ENCODE results near the gene PRDM16.

The PRDM16 gene

GRCh38 chr1:3366126-3367051 is 297.4 kb downstream of the PRDM16 start:
- Histone ChIP-seq H3K4me1 (ENCODE audit: insufficient read depth, insufficient read length) (peaks cover 8% of the 10 kb centered on the region), H3K4me3 (ENCODE audit: insufficient read length, low read depth) (no peak overlapping the region), H3K9me3 (ENCODE audit: insufficient read depth, low read length) (no peaks in the 10 kb centered on the region), H3K27me3 (ENCODE audit: insufficient read depth, insufficient read length) (no peaks in the 10 kb centered on the region), H3K36me3 (ENCODE audit: insufficient read depth, insufficient read length, low read length) (no peaks in the 10 kb centered on the region), H3K9ac (ENCODE audit: insufficient read length, low read depth) (no peak overlapping the region)
- TF ChIP-seq YY1 (IDR thresholded peaks at IDR 0.05; ENCODE audit: insufficient read depth, insufficient read length) (no peak), SUZ12 (IDR thresholded peaks at IDR 0.05; ENCODE audit: extremely low read depth, insufficient read depth, insufficient read length) (no peak), ZNF274 (IDR thresholded peaks at IDR 0.05; ENCODE audit: low read depth, low read length) (no peak)
- DNase-seq (ENCODE audit: low read depth, low spot score): no peak

- Histone ChIP-seq H3K9ac (ENCODE audit: insufficient read length, low read depth) (no peak overlapping the region), H3K9me3 (ENCODE audit: insufficient read depth, low read length) (no peaks in the 10 kb centered on the region), H3K36me3 (ENCODE audit: insufficient read depth, insufficient read length, low read length) (no peaks in the 10 kb centered on the region), H3K27me3 (ENCODE audit: insufficient read depth, insufficient read length) (no peaks in the 10 kb centered on the region), H3K4me3 (ENCODE audit: insufficient read length, low read depth) (no peak overlapping the region), H3K4me1 (ENCODE audit: insufficient read depth, insufficient read length) (peaks cover 8% of the 10 kb centered on the region)
- DNase-seq (ENCODE audit: low read depth, low spot score): no peak
- TF ChIP-seq SUZ12 (IDR thresholded peaks at IDR 0.05; ENCODE audit: extremely low read depth, insufficient read depth, insufficient read length): no peak
- no peak for TF ChIP-seq YY1 (IDR thresholded peaks at IDR 0.05; ENCODE audit: insufficient read depth, insufficient read length)
- TF ChIP-seq ZNF274 (IDR thresholded peaks at IDR 0.05; ENCODE audit: low read depth, low read length): no peak
Measured at GRCh38 chr1:3367376-3367775, 298.4 kb downstream of the PRDM16 start.

- H3K9me3 ChIP-seq (ENCODE audit: insufficient read depth, low read length): no peaks in the 10 kb centered on the region
- no peak overlapping the region for H3K4me3 ChIP-seq (ENCODE audit: insufficient read length, low read depth)
- peaks cover 8% of the 10 kb centered on the region for H3K4me1 ChIP-seq (ENCODE audit: insufficient read depth, insufficient read length)
- no peaks in the 10 kb centered on the region for H3K27me3 ChIP-seq (ENCODE audit: insufficient read depth, insufficient read length)
- no peaks in the 10 kb centered on the region for H3K36me3 ChIP-seq (ENCODE audit: insufficient read depth, insufficient read length, low read length)
- H3K9ac ChIP-seq (ENCODE audit: insufficient read length, low read depth): no peak overlapping the region
- no peak for DNase-seq (ENCODE audit: low read depth, low spot score)
- TF ChIP-seq YY1 (IDR thresholded peaks at IDR 0.05; ENCODE audit: insufficient read depth, insufficient read length) (no peak), ZNF274 (IDR thresholded peaks at IDR 0.05; ENCODE audit: low read depth, low read length) (no peak), SUZ12 (IDR thresholded peaks at IDR 0.05; ENCODE audit: extremely low read depth, insufficient read depth, insufficient read length) (no peak)
Measured at GRCh38 chr1:3368059-3368458, 299.1 kb downstream of the PRDM16 start.

GRCh38 chr1:3368711-3369445 is 299.9 kb downstream of the PRDM16 start:
- DNase-seq (ENCODE audit: low read depth, low spot score): no peak
- TF ChIP-seq SUZ12 (IDR thresholded peaks at IDR 0.05; ENCODE audit: extremely low read depth, insufficient read depth, insufficient read length) (no peak), ZNF274 (IDR thresholded peaks at IDR 0.05; ENCODE audit: low read depth, low read length) (no peak), YY1 (IDR thresholded peaks at IDR 0.05; ENCODE audit: insufficient read depth, insufficient read length) (no peak)
- H3K9me3 ChIP-seq (ENCODE audit: insufficient read depth, low read length): no peaks in the 10 kb centered on the region
- H3K36me3 ChIP-seq (ENCODE audit: insufficient read depth, insufficient read length, low read length): no peaks in the 10 kb centered on the region
- no peak overlapping the region for H3K9ac ChIP-seq (ENCODE audit: insufficient read length, low read depth)
- H3K4me1 ChIP-seq (ENCODE audit: insufficient read depth, insufficient read length): peaks cover 5% of the 10 kb centered on the region
- no peak overlapping the region for H3K4me3 ChIP-seq (ENCODE audit: insufficient read length, low read depth)
- no peaks in the 10 kb centered on the region for H3K27me3 ChIP-seq (ENCODE audit: insufficient read depth, insufficient read length)

- no peak for TF ChIP-seq ZNF274 (IDR thresholded peaks at IDR 0.05; ENCODE audit: low read depth, low read length)
- TF ChIP-seq YY1 (IDR thresholded peaks at IDR 0.05; ENCODE audit: insufficient read depth, insufficient read length): no peak
- TF ChIP-seq SUZ12 (IDR thresholded peaks at IDR 0.05; ENCODE audit: extremely low read depth, insufficient read depth, insufficient read length): no peak
- H3K36me3 ChIP-seq (ENCODE audit: insufficient read depth, insufficient read length, low read length): no peaks in the 10 kb centered on the region
- H3K4me1 ChIP-seq (ENCODE audit: insufficient read depth, insufficient read length): peaks cover 5% of the 10 kb centered on the region
- H3K9ac ChIP-seq (ENCODE audit: insufficient read length, low read depth): no peak overlapping the region
- H3K27me3 ChIP-seq (ENCODE audit: insufficient read depth, insufficient read length): no peaks in the 10 kb centered on the region
- H3K4me3 ChIP-seq (ENCODE audit: insufficient read length, low read depth): no peak overlapping the region
- DNase-seq (ENCODE audit: low read depth, low spot score): no peak
- no peaks in the 10 kb centered on the region for H3K9me3 ChIP-seq (ENCODE audit: insufficient read depth, low read length)
Measured at GRCh38 chr1:3369446-3370076, 300.6 kb downstream of the PRDM16 start.

- Histone ChIP-seq H3K36me3 (ENCODE audit: insufficient read depth, insufficient read length, low read length) (no peaks in the 10 kb centered on the region), H3K9me3 (ENCODE audit: insufficient read depth, low read length) (no peaks in the 10 kb centered on the region), H3K4me1 (ENCODE audit: insufficient read depth, insufficient read length) (peaks cover 5% of the 10 kb centered on the region), H3K9ac (ENCODE audit: insufficient read length, low read depth) (no peak overlapping the region), H3K4me3 (ENCODE audit: insufficient read length, low read depth) (no peak overlapping the region), H3K27me3 (ENCODE audit: insufficient read depth, insufficient read length) (no peaks in the 10 kb centered on the region)
- DNase-seq (ENCODE audit: low read depth, low spot score): no peak
- no peak for TF ChIP-seq SUZ12 (IDR thresholded peaks at IDR 0.05; ENCODE audit: extremely low read depth, insufficient read depth, insufficient read length)
- no peak for TF ChIP-seq YY1 (IDR thresholded peaks at IDR 0.05; ENCODE audit: insufficient read depth, insufficient read length)
- TF ChIP-seq ZNF274 (IDR thresholded peaks at IDR 0.05; ENCODE audit: low read depth, low read length): no peak
Measured at GRCh38 chr1:3370856-3371703, 302.1 kb downstream of the PRDM16 start.
